Testis (tissue), 3 donors: ENCODE measurements around the gene RAB3C. TPM values are rescaled to one million over a fixed set of nuclear protein-coding genes. Genes with fewer than 3 reads are reported as not detected.

Experiments
- DNase-seq: peaks from one replicate; pipeline ENCODE4 v3.0.0-alpha.2; 2019
- H3K27ac ChIP-seq, 2 donors: fragments of 200-600 bp; sonication (generic); one replicate each; pipeline ENCODE4 v1.5.1; 2019
- H3K27me3 ChIP-seq: fragments of 200-600 bp; sonication (generic); one replicate; pipeline ENCODE4 v1.5.1; 2019
- H3K36me3 ChIP-seq: fragments of 200-600 bp; sonication (generic); one replicate; pipeline ENCODE4 v1.5.1; 2017; ENCODE audit warnings: low read depth; ENCODE audit errors: missing control alignments
- H3K4me1 ChIP-seq: fragments of 200-600 bp; sonication (generic); one replicate; pipeline ENCODE4 v1.5.1; 2019
- H3K4me3 ChIP-seq, 2 donors: fragments of 200-600 bp; sonication (generic); one replicate each; pipeline ENCODE4 v1.5.1; 2017 to 2019
- H3K9me3 ChIP-seq: fragments of 200-600 bp; sonication (generic); one replicate; pipeline ENCODE4 v1.5.1; 2017
- POLR2A ChIP-seq: fragments of 450-650 bp; IDR thresholded peaks from one replicate; pipeline ENCODE4 v1.6.1; 2017; ENCODE audit warnings: antibody characterized with exemption, mild to moderate bottlenecking, moderate library complexity
- WGBS, 2 donors: methylation state at CpG; one replicate each; pipeline ENCODE4 v1.1.5; 2018; 5-methylcytosine and 5-hydroxymethylcytosine counted together
- intact Hi-C: fragments of 100-400 bp; cut with DNase I; formaldehyde crosslinking; loops from one replicate; pipeline ENCODE4 v1.15.1; 2023; ENCODE audit warnings: low total_unique reads
- polyA plus RNA-seq: library from polyadenylated mRNA; stranded (reverse); fragments of 350-450 nt; fragmentation: Illumina TruSeq; extraction: RNeasy Lipid Tissue Mini Kit (QIAGEN cat#74804); gene quantifications from one replicate; pipeline ENCODE4 v1.2.3, GENCODE V29; 2014; ENCODE audit warnings: low read depth, low replicate concordance; ENCODE audit not compliant: insufficient read depth
- total RNA-seq, 2 donors: library from RNA; depleted of rRNA; stranded (reverse); fragments of >200 nt; gene quantifications; one replicate each; pipeline ENCODE4 v1.2.3, GENCODE V29; 2016
- TF ChIP-seq, protein P1 (sequence below), 3 experiments: fragments of 450-650 bp in 2 of 3; fragments of 200-600 bp in 1 of 3; sonication (generic) in 1 of 3; IDR thresholded peaks; one replicate each; pipeline ENCODE4 v1.5.1; 2016 to 2019; ENCODE audit warnings: antibody characterized with exemption in 3 of 3, mild to moderate bottlenecking in 2 of 3, moderate library complexity in 1 of 3

The RAB3C gene
- total and polyA plus RNA-seq, 3 donors from 2014 or later: 0.47 to 2.5 (median 1.8) TPM

DNA sequence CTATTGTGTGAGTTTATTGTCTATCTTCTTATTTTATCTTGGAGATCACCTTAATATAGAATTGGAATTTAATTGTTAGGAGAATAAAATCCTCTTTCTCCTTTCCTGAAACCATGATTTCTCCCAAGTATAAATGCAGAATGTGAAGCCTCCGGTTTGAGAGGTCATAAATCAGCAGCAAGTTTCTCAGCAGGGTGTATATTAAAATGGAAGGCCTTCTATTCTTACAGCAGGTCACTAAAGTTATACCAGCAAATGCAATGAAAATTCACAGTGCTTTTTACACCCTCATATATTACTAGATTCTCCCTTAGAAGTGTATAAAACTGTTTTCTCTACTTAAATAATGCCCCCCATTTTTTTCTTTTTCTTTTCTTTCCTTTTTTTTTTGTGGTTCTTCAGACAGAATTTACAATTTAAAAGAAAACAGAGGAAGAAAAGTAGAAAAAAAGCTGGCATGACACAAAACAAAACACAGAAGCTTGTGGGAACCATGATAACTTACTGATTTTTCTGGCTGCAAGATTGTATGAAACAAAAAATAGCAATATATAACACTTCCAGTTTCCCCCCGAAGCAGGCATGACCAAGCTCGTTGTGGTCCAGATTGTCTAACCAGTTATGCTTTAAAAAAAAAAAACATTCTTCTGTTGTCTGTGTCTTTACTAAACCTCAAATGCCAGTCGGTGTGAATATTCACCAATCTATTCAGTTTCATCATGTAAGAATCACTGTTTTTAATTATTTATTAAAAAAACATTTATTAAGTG is 211.2 kb downstream of the RAB3C start:
- no peaks in the 10 kb centered on the region for H3K36me3 ChIP-seq
- no peaks in the 10 kb centered on the region for H3K9me3 ChIP-seq
- 46 to 55% methylated on average over 4 of the region's 4 CpGs for WGBS, 2 donors
- no peak for TF ChIP-seq POLR2A
- TF ChIP-seq, protein P1, sequence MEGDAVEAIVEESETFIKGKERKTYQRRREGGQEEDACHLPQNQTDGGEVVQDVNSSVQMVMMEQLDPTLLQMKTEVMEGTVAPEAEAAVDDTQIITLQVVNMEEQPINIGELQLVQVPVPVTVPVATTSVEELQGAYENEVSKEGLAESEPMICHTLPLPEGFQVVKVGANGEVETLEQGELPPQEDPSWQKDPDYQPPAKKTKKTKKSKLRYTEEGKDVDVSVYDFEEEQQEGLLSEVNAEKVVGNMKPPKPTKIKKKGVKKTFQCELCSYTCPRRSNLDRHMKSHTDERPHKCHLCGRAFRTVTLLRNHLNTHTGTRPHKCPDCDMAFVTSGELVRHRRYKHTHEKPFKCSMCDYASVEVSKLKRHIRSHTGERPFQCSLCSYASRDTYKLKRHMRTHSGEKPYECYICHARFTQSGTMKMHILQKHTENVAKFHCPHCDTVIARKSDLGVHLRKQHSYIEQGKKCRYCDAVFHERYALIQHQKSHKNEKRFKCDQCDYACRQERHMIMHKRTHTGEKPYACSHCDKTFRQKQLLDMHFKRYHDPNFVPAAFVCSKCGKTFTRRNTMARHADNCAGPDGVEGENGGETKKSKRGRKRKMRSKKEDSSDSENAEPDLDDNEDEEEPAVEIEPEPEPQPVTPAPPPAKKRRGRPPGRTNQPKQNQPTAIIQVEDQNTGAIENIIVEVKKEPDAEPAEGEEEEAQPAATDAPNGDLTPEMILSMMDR (IDR thresholded peaks at IDR 0.05): no peak
- intact Hi-C loops: no loop called here
- H3K27me3 ChIP-seq: no peaks in the 10 kb centered on the region
- H3K27ac ChIP-seq: no peak overlapping the region
- no peaks in the 10 kb centered on the region for H3K4me1 ChIP-seq
- no peak for DNase-seq
- H3K4me3 ChIP-seq: no peak overlapping the region

DNA sequence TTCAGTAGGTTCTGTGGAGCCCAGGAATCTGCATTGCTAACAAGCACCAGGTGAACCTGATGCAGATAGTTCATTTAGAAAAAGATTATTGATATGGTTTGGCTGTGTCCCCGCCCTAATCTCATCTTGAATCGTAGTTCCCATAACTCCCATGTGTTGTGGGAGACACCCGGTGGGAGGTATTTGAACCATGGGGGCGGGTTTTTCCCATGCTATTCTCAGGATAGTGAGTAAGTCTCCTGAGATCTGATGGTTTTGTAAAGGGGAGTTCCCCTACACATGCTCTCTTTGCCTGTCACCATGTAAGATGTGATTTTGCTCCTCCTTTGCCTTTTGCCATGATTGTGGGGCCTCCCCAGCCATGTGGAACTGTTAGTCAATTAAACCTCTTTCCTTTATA is 212.0 kb downstream of the RAB3C start:
- H3K4me1 ChIP-seq: no peaks in the 10 kb centered on the region
- H3K27me3 ChIP-seq: no peaks in the 10 kb centered on the region
- H3K36me3 ChIP-seq: no peaks in the 10 kb centered on the region
- no peak for DNase-seq
- no peak overlapping the region for H3K4me3 ChIP-seq
- TF ChIP-seq, protein P1 (IDR thresholded peaks at IDR 0.05): no peak
- TF ChIP-seq POLR2A: no peak
- H3K9me3 ChIP-seq: no peaks in the 10 kb centered on the region
- intact Hi-C loops: no loop called here
- H3K27ac ChIP-seq: no peak overlapping the region
- WGBS, 2 donors: 88 to 95% methylated on average over 4 of the region's 4 CpGs

DNA sequence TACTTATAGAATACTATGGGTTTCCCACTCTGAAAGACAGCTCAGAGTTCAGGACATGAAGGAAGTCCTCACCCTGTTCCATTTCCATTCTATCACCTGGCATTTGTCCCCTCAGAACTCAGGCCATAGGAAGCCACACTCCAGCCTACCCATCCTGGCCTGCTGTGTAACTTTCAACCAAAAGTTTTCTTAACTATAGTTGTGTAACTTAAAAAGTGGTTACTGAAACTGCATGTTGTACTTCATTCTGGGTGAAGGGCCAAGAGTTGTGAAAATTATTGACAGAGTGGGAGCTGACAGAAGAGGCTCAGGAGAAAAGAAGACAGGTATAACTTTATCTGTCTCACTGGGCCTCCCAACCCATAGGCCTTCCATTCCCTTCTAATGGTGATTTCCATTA is 212.5 kb downstream of the RAB3C start:
- H3K4me1 ChIP-seq: no peaks in the 10 kb centered on the region
- TF ChIP-seq, protein P1 (IDR thresholded peaks at IDR 0.05): no peak
- no peak for TF ChIP-seq POLR2A
- DNase-seq: no peak
- no peak overlapping the region for H3K27ac ChIP-seq
- intact Hi-C loops: no loop called here
- no peak overlapping the region for H3K4me3 ChIP-seq
- no peaks in the 10 kb centered on the region for H3K9me3 ChIP-seq
- no peaks in the 10 kb centered on the region for H3K36me3 ChIP-seq
- H3K27me3 ChIP-seq: no peaks in the 10 kb centered on the region

DNA sequence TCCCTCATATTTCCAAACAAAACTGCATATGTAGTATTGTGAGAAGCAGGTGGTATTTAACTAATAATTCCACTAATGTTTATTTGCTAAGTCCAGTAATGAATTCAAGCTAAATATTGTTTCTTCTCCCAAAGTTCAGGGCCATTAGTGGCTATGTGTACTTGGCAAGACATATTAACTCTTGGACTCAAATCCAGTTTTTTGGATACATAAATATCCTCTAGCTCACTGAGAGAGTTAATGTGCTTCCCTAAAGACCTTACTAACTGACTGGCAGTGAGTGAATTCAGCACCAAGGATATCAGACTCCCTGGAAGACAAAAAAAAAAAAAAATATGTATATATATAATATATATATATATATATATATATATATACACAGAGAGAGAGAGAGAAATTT is 214.1 kb downstream of the RAB3C start:
- H3K9me3 ChIP-seq: no peaks in the 10 kb centered on the region
- TF ChIP-seq, protein P1 (IDR thresholded peaks at IDR 0.05): no peak
- TF ChIP-seq POLR2A: no peak
- no peak overlapping the region for H3K27ac ChIP-seq
- H3K4me3 ChIP-seq: no peak overlapping the region
- intact Hi-C loops: no loop called here
- no peak for DNase-seq
- H3K27me3 ChIP-seq: no peaks in the 10 kb centered on the region
- no peaks in the 10 kb centered on the region for H3K4me1 ChIP-seq
- no peaks in the 10 kb centered on the region for H3K36me3 ChIP-seq

DNA sequence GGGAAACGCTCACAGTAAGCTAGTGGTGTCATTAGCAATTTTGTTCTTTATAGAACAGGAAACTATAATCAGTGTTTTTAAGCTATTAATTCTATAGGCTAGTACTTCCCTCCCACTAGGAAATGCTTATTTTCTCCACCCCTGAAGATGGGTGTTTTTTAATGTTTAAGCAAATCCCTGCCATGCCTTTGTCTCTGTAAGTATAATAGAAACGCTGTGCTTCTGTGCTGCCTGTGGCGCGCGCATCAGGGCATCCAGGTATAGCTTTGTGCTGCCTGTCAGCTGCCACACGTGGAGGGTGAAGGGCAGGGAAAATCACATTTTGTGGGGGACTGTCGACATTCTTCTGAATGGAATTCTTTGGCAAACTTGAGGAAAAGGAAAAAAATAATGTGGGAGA is 217.5 kb downstream of the RAB3C start:
- no peaks in the 10 kb centered on the region for H3K4me1 ChIP-seq
- intact Hi-C loops: no loop called here
- H3K27me3 ChIP-seq: no peaks in the 10 kb centered on the region
- TF ChIP-seq, protein P1 (IDR thresholded peaks at IDR 0.05): no peak
- no peak for TF ChIP-seq POLR2A
- DNase-seq: no peak
- WGBS, 2 donors: 72 to 89% methylated on average over 7 of the region's 7 CpGs
- no peak overlapping the region for H3K27ac ChIP-seq
- no peaks in the 10 kb centered on the region for H3K9me3 ChIP-seq
- no peaks in the 10 kb centered on the region for H3K36me3 ChIP-seq
- no peak overlapping the region for H3K4me3 ChIP-seq
